Keratinocyte (primary cell): ENCODE data around the gene RBM38. TPM values are rescaled to one million over a fixed set of nuclear protein-coding genes. Genes with fewer than 3 reads are reported as not detected.

Source experiments
- DNase-seq: peaks from one replicate; pipeline ENCODE4 v3.0.0-alpha.2; 2011; ENCODE audit warnings: low read depth, missing footprints, low spot score
- FAIRE-seq: peaks from 2 replicates; lab custom pipeline; 2011; peaks lifted over from hg19 to GRCh38; lab: Jason Lieb, UNC
- H2AFZ ChIP-seq: 2 replicates; pipeline ENCODE4 v1.6.0; 2012; ENCODE audit warnings: low read length, control low read depth, inconsistent platforms; ENCODE audit not compliant: control insufficient read depth
- H3K27ac ChIP-seq: 2 replicates; pipeline ENCODE4 v1.5.1; 2011; ENCODE audit warnings: low read length; ENCODE audit not compliant: control insufficient read depth, insufficient read depth
- H3K27me3 ChIP-seq: 3 replicates; pipeline ENCODE4 v1.6.0; 2011; ENCODE audit warnings: low read length; ENCODE audit not compliant: control insufficient read depth, insufficient read depth; ENCODE audit errors: extremely low read depth
- H3K36me3 ChIP-seq, 2 experiments: 2 replicates in 1 of 2; 3 replicates in 1 of 2; pipeline ENCODE4 v1.5.1; 2011; ENCODE audit warnings: low read length in 2 of 2, mild to moderate bottlenecking in 1 of 2; ENCODE audit not compliant: control insufficient read depth in 2 of 2, insufficient read depth in 2 of 2; ENCODE audit errors: extremely low read depth in 1 of 2
- H3K4me1 ChIP-seq: 3 replicates; pipeline ENCODE4 v1.5.1; 2011; ENCODE audit warnings: low read length; ENCODE audit not compliant: control insufficient read depth, insufficient read depth; ENCODE audit errors: extremely low read depth
- H3K4me2 ChIP-seq: 3 replicates; pipeline ENCODE4 v1.6.0; 2011; ENCODE audit warnings: low read depth, low read length; ENCODE audit not compliant: control insufficient read depth, insufficient read depth; ENCODE audit errors: extremely low read depth
- H3K4me3 ChIP-seq, 3 experiments: fragments of 200-600 bp in 1 of 3; sonication (generic) in 1 of 3; 2 replicates in 2 of 3; 3 replicates in 1 of 3; pipeline ENCODE4 v1.5.1; 2011 to 2016; ENCODE audit warnings: low read length in 3 of 3, mild to moderate bottlenecking in 3 of 3, control low read depth in 2 of 3, inconsistent platforms in 1 of 3, low read depth in 1 of 3, mixed read lengths in 1 of 3, mixed run types in 1 of 3, moderate library complexity in 1 of 3; ENCODE audit not compliant: control insufficient read depth in 2 of 3, insufficient read depth in 2 of 3; ENCODE audit errors: extremely low read depth in 1 of 3
- H3K79me2 ChIP-seq: 2 replicates; pipeline ENCODE4 v1.6.0; 2012; ENCODE audit warnings: low read length; ENCODE audit not compliant: control insufficient read depth, insufficient read depth
- H3K9ac ChIP-seq: 3 replicates; pipeline ENCODE4 v1.6.0; 2011; ENCODE audit warnings: low read length; ENCODE audit not compliant: control insufficient read depth, insufficient read depth; ENCODE audit errors: extremely low read depth
- H3K9me1 ChIP-seq: 3 replicates; pipeline ENCODE4 v1.6.0; 2011; ENCODE audit warnings: low read length; ENCODE audit not compliant: control insufficient read depth, insufficient read depth; ENCODE audit errors: extremely low read depth
- H3K9me3 ChIP-seq: 2 replicates; pipeline ENCODE4 v1.5.1; 2012; ENCODE audit warnings: low read depth, low read length; ENCODE audit not compliant: control insufficient read depth
- H4K20me1 ChIP-seq: 3 replicates; pipeline ENCODE4 v1.6.0; 2011; ENCODE audit warnings: low read length; ENCODE audit not compliant: control insufficient read depth, insufficient read depth; ENCODE audit errors: extremely low read depth
- CTCF ChIP-seq, 3 experiments: IDR thresholded peaks in 1 of 3; conservative IDR thresholded peaks in 1 of 3; optimal IDR thresholded peaks in 1 of 3; 2 replicates in 2 of 3; 3 replicates in 1 of 3; pipeline versions ENCODE3 to v1.5.1; 2011; ENCODE audit warnings: low read length in 3 of 3, mild to moderate bottlenecking in 3 of 3, moderate library complexity in 2 of 3, control low read depth in 1 of 3, inconsistent platforms in 1 of 3; ENCODE audit not compliant: insufficient read depth in 2 of 3; ENCODE audit errors: extremely low read depth in 1 of 3
- EZH2 ChIP-seq: IDR thresholded peaks from one replicate; pipeline ENCODE4 v1.6.1; 2012; ENCODE audit warnings: inconsistent platforms, mild to moderate bottlenecking, low read length, moderate library complexity
- dilution Hi-C: fragments of 300-500 bp; cut with MboI; formaldehyde crosslinking; loops from one replicate; pipeline ENCODE4 v1.7.0; 2020; ENCODE audit warnings: low sequenced_read_pairs; ENCODE audit not compliant: extremely low pct_ligation_motif_present
- polyA plus RNA-seq, 5 experiments: library from polyadenylated mRNA; depleted of rRNA in 3 of 5; stranded (reverse) in 3 of 5; stranded (forward) in 1 of 5; unstranded in 1 of 5; fragments of >200 nt; gene quantifications; 1 replicate in 1 of 5; 2 replicates in 3 of 5; 3 replicates in 1 of 5; pipeline versions ENCODE4 v1.2.1 to v1.2.3, GENCODE V29; 2011 to 2012; ENCODE audit warnings: missing spikeins in 2 of 5, low read depth in 1 of 5, low replicate concordance in 1 of 5

RBM38 gene
- polyA plus RNA-seq, 1 donor (not counting 4 experiments of a cell fraction or from before 2014, with no cell fraction given) = 5.1 TPM

GRCh38 chr20:57392512-57393271 is 1.5 kb downstream of the RBM38 start:
- H3K9ac ChIP-seq = peak overlapping the region; percentile 56
- no peaks in the 10 kb centered on the region for H3K79me2 ChIP-seq
- H3K4me3 ChIP-seq = peak overlapping the region; percentile 38 to 64 (median 62)
- H3K9me3 ChIP-seq = no peaks in the 10 kb centered on the region
- H3K36me3 ChIP-seq = peaks cover 3 to 6% of the 10 kb centered on the region in 2 experiments
- peak overlapping the region; percentile 15 for H2AFZ ChIP-seq
- H3K27me3 ChIP-seq = no peaks in the 10 kb centered on the region
- H3K9me1 ChIP-seq = no peaks in the 10 kb centered on the region
- DNase-seq = no peak
- H4K20me1 ChIP-seq = no peaks in the 10 kb centered on the region
- dilution Hi-C loops = no loop called here
- H3K27ac ChIP-seq = no peak overlapping the region
- FAIRE-seq = no peak
- peak overlapping the region; percentile 83 for H3K4me2 ChIP-seq
- no peak for TF ChIP-seq CTCF (optimal IDR thresholded peaks at IDR 0.05 in 1 of 3, IDR thresholded peaks at IDR 0.05 in 1 of 3, conservative IDR thresholded peaks at IDR 0.05 in 1 of 3; ENCODE audit: extremely low read depth in 1 of 3, insufficient read depth in 2 of 3, low read length in 3 of 3)
- no peak for TF ChIP-seq EZH2
- peaks cover 21% of the 10 kb centered on the region for H3K4me1 ChIP-seq

- Histone ChIP-seq H3K27me3 (no peaks in the 10 kb centered on the region), H3K9me3 (no peaks in the 10 kb centered on the region), H3K9ac (no peak overlapping the region), H3K4me1 (peaks cover 21% of the 10 kb centered on the region), H3K36me3 (peaks cover 3 to 6% of the 10 kb centered on the region in 2 experiments), H3K9me1 (no peaks in the 10 kb centered on the region), H2AFZ (no peak overlapping the region), H3K4me3 (no peak overlapping the region), H3K79me2 (no peaks in the 10 kb centered on the region), H3K27ac (no peak overlapping the region), H3K4me2 (peak overlapping the region; percentile 83), H4K20me1 (no peaks in the 10 kb centered on the region)
- DNase-seq (no peak), FAIRE-seq (no peak)
- TF ChIP-seq EZH2 (no peak), CTCF (optimal IDR thresholded peaks at IDR 0.05 in 1 of 3, IDR thresholded peaks at IDR 0.05 in 1 of 3, conservative IDR thresholded peaks at IDR 0.05 in 1 of 3; ENCODE audit: extremely low read depth in 1 of 3, insufficient read depth in 2 of 3, low read length in 3 of 3) (no peak)
- dilution Hi-C loops = no loop called here
Measured at GRCh38 chr20:57393321-57394120, 2.3 kb downstream of the RBM38 start.
